GM19395 (cell line): ENCODE measurements around the gene PPFIA3.
"Not testable (repeated sequence)": the region's sequence is repeated elsewhere in the genome, so short reads cannot be mapped to it uniquely, and the experiment has no call there.

Experiments
- ATAC-seq: cut with Tn5 transposase; IDR thresholded peaks from one replicate; pipeline ENCODE4 v1.9.1; 2021; ENCODE audit warnings: mild to moderate bottlenecking, moderate library complexity; ENCODE audit not compliant: unreplicated experiment

Gene PPFIA3

GRCh38 chr19:49173198-49173597 is 53.9 kb downstream of the PPFIA3 start:
- ATAC-seq, result no peak

- ATAC-seq, result no peak
These were observed 61.3 kb downstream of the PPFIA3 start for GRCh38 chr19:49180659-49181058.

- not testable (repeated sequence) for ATAC-seq
These were observed 62.9 kb downstream of the PPFIA3 start for GRCh38 chr19:49182010-49182847.

- ATAC-seq, result no peak
These were observed 63.6 kb downstream of the PPFIA3 start for GRCh38 chr19:49182848-49183375.

- ATAC-seq, result no peak
These were observed 66.8 kb downstream of the PPFIA3 start for GRCh38 chr19:49186108-49186507.

- no peak for ATAC-seq
These were observed 69.4 kb downstream of the PPFIA3 start for GRCh38 chr19:49188626-49189200.

- no peak for ATAC-seq
These were observed 69.9 kb downstream of the PPFIA3 start for GRCh38 chr19:49189259-49189658.

GRCh38 chr19:49190781-49191180 is 71.4 kb downstream of the PPFIA3 start:
- ATAC-seq, result no peak

- ATAC-seq, result no peak
These were observed 74.6 kb downstream of the PPFIA3 start for GRCh38 chr19:49193822-49194394.

- ATAC-seq, result no peak
These were observed 75.1 kb downstream of the PPFIA3 start for GRCh38 chr19:49194408-49194807.

GRCh38 chr19:49196527-49197240 is 77.3 kb downstream of the PPFIA3 start:
- ATAC-seq, result no peak

GRCh38 chr19:49200238-49200862 is 81.0 kb downstream of the PPFIA3 start:
- no peak for ATAC-seq
